NCI-H524 (cell line): ENCODE results near the gene PTMS.

Source experiments
- DNase-seq, 2 experiments: peaks; one replicate each; lab custom pipeline; 2025; lab: John Stamatoyannopoulos, UW

PTMS gene

GRCh38 chr12:6788972-6789924, 23.1 kb downstream of the PTMS start, which contains the start of gene CD4:
Gene CD4, plus strand, starts transcription at chr12:6789528. Its CDS starts 10,611 bp downstream, at chr12:6800139.
- no peak for DNase-seq

DNA sequence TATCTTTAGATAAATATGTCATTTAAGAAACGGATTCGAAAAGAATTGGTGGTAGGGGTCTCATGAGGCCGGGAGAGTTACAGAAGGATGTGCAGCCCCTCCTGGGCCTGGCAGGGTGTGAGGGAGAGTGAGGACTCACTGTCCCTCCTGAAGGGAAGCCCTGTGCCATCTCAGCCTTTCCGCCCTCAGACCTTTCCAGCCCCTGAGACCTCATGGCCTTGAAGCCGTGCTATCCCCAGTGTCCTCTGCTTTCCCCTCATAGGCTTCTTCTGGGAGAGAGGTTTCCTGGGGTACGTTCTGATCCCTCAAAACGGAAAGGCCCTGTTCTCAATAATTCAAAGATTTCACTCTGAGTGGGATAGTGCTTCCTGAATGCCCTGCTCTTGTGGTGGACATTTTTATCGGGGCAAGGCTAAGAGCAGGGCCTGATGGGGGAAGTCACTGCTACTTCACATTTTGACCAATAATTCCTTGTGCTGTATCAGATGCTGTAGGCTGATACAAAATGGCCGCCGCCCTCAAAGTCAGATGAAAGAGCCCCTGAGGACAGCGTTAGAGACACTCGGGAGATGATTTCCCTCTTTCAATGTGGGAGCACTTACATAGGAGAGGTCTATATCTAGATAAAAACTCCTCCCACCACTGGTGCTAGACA, 24.5 kb downstream of the PTMS start:
- DNase-seq: no peak

- no peak for DNase-seq
Observed at GRCh38 chr12:6791931-6792520, 25.9 kb downstream of the PTMS start.

DNA sequence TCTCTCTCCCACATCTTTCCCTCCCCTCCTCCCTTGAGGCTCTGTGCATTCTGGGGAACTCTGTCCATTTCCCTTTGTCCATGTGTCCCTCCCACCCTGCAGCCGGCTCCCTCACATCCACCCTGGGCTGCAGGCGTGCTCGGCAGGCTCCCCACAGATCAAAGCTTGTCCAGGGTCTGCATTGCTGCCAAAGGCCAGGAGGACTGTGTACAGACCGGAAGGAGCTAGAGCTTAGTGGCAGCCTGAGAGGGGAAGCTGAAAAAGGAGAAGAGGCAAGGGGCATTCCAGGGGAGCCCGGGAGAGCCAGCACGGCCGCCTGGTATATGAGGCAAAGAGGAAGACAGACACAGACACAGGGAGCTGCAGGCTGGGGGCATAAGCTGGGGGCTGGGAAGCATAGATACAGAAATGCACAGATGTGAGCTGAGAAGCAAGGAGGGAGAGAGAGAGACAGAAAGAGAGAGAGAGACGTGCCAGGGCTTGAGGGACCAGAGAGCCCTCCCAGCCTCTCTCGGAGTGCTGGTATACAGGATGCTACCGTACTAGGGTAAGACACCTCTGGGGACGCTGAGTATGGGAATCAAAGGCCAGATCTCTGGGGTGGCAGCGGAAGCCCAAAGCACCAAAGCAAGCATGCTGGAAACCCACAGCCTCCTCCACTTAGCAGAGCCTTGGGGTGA, 26.5 kb downstream of the PTMS start:
- DNase-seq: no peak

DNA sequence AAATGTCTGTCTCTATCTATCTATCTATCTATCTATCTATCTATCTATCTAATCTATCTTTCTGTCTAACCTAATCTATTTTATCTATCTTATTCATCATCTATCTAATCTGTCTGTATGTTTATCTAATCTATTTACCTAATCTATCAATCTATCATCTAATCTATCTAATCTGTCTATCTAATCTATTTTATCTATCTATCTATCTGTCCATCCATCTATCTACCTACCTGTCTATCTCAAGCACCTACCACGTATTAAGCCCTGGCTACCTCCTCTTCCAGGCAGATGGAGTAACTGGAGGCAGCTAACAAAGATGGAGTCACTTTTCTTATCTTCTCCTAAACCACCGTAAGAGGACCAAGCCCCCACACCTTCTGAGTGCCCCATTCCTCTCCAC, 28.9 kb downstream of the PTMS start:
- DNase-seq: no peak

GRCh38 chr12:6796576-6796975, 30.4 kb downstream of the PTMS start:
- no peak for DNase-seq

DNA sequence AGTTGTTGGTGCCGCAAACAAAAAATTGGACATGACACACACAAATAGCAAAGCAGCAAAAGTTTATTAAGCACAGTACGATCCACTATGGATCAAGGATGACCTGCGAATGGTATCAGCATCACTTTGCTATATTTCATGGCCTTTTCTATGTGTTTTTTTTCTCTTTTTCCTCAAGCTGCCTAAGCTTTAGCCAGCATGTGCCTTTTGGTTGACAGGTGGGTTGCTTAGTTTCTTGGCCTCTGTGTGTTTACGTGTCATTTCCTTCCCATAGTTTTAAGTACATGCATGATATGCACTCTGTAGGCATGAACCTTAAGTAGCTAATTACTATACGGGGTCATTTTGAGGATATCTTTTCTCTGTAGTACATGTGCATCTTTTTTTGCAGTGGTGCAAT, 33.0 kb downstream of the PTMS start:
- no peak for DNase-seq

- no peak for DNase-seq
Observed at GRCh38 chr12:6807170-6807569, 41.0 kb downstream of the PTMS start.

GRCh38 chr12:6809056-6809455, 42.9 kb downstream of the PTMS start:
- DNase-seq: no peak

- DNase-seq: no peak
Observed at GRCh38 chr12:6810758-6811157, 44.6 kb downstream of the PTMS start.

- no peak for DNase-seq
Observed at GRCh38 chr12:6813363-6813762, 47.2 kb downstream of the PTMS start.

DNA sequence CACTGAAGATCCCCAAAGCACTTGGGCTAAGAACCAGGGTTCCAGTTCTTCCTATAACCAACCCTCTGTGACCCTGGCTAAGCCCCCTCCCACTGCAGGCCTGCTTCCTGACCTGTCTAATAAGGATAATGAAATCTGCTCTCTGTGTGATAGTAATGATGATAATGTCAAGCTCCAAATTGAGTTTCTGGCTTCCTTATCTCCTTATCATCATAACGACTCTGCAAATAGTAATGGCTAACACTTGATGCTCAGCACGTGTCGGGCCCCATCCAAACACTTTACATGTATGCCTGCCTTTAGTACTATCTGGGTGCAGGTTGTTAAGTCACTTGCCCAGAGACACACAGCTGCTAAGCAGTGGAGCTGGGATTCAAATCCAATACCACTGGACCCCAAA, 50.4 kb downstream of the PTMS start:
- DNase-seq: no peak

DNA sequence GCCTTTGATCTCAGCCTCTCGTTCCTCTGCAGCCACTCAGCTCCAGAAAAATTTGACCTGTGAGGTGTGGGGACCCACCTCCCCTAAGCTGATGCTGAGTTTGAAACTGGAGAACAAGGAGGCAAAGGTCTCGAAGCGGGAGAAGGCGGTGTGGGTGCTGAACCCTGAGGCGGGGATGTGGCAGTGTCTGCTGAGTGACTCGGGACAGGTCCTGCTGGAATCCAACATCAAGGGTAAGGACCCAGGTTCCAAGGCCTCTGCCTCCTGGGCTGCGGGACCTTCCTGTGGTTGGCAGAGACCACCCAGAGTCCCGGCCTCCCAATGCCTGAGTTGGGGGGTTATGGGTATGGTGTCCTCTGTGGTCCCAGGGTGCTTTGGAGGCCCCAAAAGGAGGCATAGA, 50.9 kb downstream of the PTMS start:
- DNase-seq: no peak

DNA sequence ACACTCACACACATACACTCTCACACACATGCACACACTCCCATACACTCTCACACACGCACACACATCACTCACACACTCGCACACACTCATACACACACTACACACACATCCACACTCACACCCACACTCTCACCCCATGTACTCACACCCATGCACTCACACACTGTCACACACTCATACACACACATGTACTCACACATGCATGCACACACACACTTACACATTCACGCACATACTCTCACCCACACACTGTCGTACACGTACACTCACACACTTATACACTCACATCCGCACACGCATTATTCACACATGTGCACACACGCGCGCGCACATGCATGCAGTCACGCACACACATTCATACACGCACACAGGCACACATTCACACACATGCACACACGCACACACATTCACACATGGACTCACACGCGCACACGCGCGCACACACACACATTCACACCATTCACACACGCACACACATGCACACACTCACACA, 51.5 kb downstream of the PTMS start:
- no peak for DNase-seq

GRCh38 chr12:6818222-6818621, 52.1 kb downstream of the PTMS start:
- DNase-seq: no peak

- DNase-seq: no peak
Observed at GRCh38 chr12:6818645-6819044, 52.5 kb downstream of the PTMS start.

DNA sequence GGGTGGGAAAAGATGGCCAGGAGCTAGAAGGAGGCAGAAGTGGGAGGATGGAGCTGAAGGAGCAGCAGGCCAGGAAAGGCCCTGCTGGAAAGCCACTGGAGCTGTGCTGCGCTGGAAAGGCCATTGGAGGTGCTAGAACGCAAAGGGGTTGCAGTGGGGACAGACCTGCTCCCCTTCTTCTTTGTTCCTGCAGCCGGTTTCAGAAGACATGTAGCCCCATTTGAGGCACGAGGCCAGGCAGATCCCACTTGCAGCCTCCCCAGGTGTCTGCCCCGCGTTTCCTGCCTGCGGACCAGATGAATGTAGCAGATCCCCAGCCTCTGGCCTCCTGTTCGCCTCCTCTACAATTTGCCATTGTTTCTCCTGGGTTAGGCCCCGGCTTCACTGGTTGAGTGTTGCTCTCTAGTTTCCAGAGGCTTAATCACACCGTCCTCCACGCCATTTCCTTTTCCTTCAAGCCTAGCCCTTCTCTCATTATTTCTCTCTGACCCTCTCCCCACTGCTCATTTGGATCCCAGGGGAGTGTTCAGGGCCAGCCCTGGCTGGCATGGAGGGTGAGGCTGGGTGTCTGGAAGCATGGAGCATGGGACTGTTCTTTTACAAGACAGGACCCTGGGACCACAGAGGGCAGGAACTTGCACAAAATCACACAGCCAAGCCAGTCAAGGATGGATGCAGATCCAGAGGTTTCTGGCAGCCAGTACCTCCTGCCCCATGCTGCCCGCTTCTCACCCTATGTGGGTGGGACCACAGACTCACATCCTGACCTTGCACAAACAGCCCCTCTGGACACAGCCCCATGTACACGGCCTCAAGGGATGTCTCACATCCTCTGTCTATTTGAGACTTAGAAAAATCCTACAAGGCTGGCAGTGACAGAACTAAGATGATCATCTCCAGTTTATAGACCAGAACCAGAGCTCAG, 53.2 kb downstream of the PTMS start:
- DNase-seq: no peak

DNA sequence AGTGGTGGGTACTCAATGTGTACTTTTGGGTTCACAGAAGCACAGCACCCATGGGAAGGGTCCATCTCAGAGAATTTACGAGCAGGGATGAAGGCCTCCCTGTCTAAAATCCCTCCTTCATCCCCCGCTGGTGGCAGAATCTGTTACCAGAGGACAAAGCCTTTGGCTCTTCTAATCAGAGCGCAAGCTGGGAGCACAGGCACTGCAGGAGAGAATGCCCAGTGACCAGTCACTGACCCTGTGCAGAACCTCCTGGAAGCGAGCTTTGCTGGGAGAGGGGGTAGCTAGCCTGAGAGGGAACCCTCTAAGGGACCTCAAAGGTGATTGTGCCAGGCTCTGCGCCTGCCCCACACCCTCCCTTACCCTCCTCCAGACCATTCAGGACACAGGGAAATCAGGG, 54.0 kb downstream of the PTMS start:
- DNase-seq: no peak
